IMR-90 (cell line): ENCODE data around the gene UPK1B. TPM values are rescaled to one million over a fixed set of nuclear protein-coding genes. Genes with fewer than 3 reads are reported as not detected.

Experiments
- ATAC-seq: fragments of 200-7000 bp; cut with Tn5 transposase; 2 replicates; pipeline ENCODE4 v1.9.1; 2020; ENCODE audit warnings: low read depth, mild to moderate bottlenecking, moderate library complexity
- BruUV-seq: library from RNA; stranded (reverse); fragments of 400-500 nt; replicated peaks from 2 replicates; lab custom pipeline; 2021; lab: Mats Ljungman, UMichigan
- CTCF ChIA-PET: fragments of 300-600 bp; formaldehyde crosslinking; extraction: SDS; loops from one replicate; lab custom pipeline; 2021; ENCODE audit warnings: antibody characterized with exemption; lab: Yijun Ruan, JAX
- POLR2A ChIA-PET: fragments of 300-600 bp; sonication (Branson Sonifier 250); formaldehyde crosslinking; loops from one replicate; lab custom pipeline; 2022; ENCODE audit warnings: antibody characterized with exemption; ENCODE audit not compliant: unreplicated experiment; lab: Charles Lee
- DNase-seq: peaks from one replicate; pipeline ENCODE4 v3.0.0; 2013
- H2AFZ ChIP-seq: replicated peaks from 2 replicates; pipeline ENCODE3; 2013; ENCODE audit warnings: low read length, mild to moderate bottlenecking; ENCODE audit not compliant: poor library complexity
- H2AK5ac ChIP-seq: 2 replicates; pipeline ENCODE4 v1.6.1; 2013; ENCODE audit warnings: low read depth, low read length, inconsistent platforms
- H2AK9ac ChIP-seq: replicated peaks from 2 replicates; pipeline ENCODE3; 2013; ENCODE audit warnings: mild to moderate bottlenecking, low read depth, low read length, moderate library complexity; ENCODE audit not compliant: poor library complexity
- H2BK120ac ChIP-seq: 2 replicates; pipeline ENCODE4 v1.6.1; 2013; ENCODE audit warnings: low read depth, low read length, inconsistent platforms
- H2BK15ac ChIP-seq: 3 replicates; pipeline ENCODE4 v1.6.1; 2013; ENCODE audit warnings: low read depth, low read length, inconsistent platforms
- H2BK20ac ChIP-seq: 2 replicates; pipeline ENCODE4 v1.6.1; 2013; ENCODE audit warnings: low read depth, mild to moderate bottlenecking, inconsistent platforms, low read length, moderate library complexity
- H2BK5ac ChIP-seq: 2 replicates; pipeline ENCODE4 v1.6.1; 2013; ENCODE audit warnings: mild to moderate bottlenecking, low read depth, low read length, inconsistent platforms; ENCODE audit not compliant: poor library complexity, severe bottlenecking
- H3K14ac ChIP-seq: replicated peaks from 2 replicates; pipeline ENCODE4 v1.6.1; 2013; ENCODE audit warnings: low read depth, low read length, inconsistent platforms
- H3K18ac ChIP-seq: 2 replicates; pipeline ENCODE4 v1.6.1; 2013; ENCODE audit warnings: low read depth, low read length, control low read depth
- H3K23ac ChIP-seq: 2 replicates; pipeline ENCODE4 v1.6.1; 2013; ENCODE audit warnings: low read depth, low read length, inconsistent platforms
- H3K27ac ChIP-seq: 2 replicates; pipeline ENCODE4 v1.5.1; 2013; ENCODE audit warnings: mild to moderate bottlenecking, control low read depth, low read length; ENCODE audit not compliant: insufficient read depth
- H3K27me3 ChIP-seq: 2 replicates; pipeline ENCODE4 v1.6.1; 2013; ENCODE audit warnings: low read length; ENCODE audit not compliant: control insufficient read depth, insufficient read depth
- H3K36me3 ChIP-seq: 2 replicates; pipeline ENCODE4 v1.6.1; 2013; ENCODE audit warnings: low read length, mixed read lengths; ENCODE audit not compliant: control insufficient read depth, insufficient read depth
- H3K4ac ChIP-seq: 2 replicates; pipeline ENCODE4 v1.6.1; 2013; ENCODE audit warnings: low read depth, low read length, inconsistent platforms
- H3K4me1 ChIP-seq: 2 replicates; pipeline ENCODE4 v1.6.1; 2013; ENCODE audit warnings: low read length, mixed read lengths; ENCODE audit not compliant: control insufficient read depth, insufficient read depth
- H3K4me2 ChIP-seq: 2 replicates; pipeline ENCODE4 v1.6.1; 2013; ENCODE audit warnings: low read depth, mild to moderate bottlenecking, control low read depth, low read length, moderate library complexity
- H3K4me3 ChIP-seq: 2 replicates; pipeline ENCODE4 v1.5.1; 2013; ENCODE audit warnings: low read depth, mild to moderate bottlenecking, control low read depth, low read length, moderate library complexity; ENCODE audit not compliant: insufficient read depth
- H3K56ac ChIP-seq: 2 replicates; pipeline ENCODE4 v1.6.1; 2013; ENCODE audit warnings: low read length, inconsistent platforms; ENCODE audit not compliant: insufficient read depth; ENCODE audit errors: extremely low read depth
- H3K79me1 ChIP-seq, 2 experiments: 2 replicates each; pipeline ENCODE4 v1.6.1; 2013; ENCODE audit warnings: low read length in 2 of 2, inconsistent platforms in 1 of 2, low read depth in 1 of 2
- H3K9ac ChIP-seq: 2 replicates; pipeline ENCODE4 v1.6.1; 2013; ENCODE audit warnings: low read depth, low read length, control low read depth
- H3K9me1 ChIP-seq: 2 replicates; pipeline ENCODE4 v1.6.1; 2013; ENCODE audit warnings: low read length, inconsistent platforms; ENCODE audit not compliant: insufficient read depth
- H3K9me3 ChIP-seq: 2 replicates; pipeline ENCODE4 v1.6.1; 2013; ENCODE audit warnings: low read length; ENCODE audit not compliant: control insufficient read depth, insufficient read depth
- H4K20me1 ChIP-seq: 2 replicates; pipeline ENCODE4 v1.6.1; 2013; ENCODE audit warnings: low read length, inconsistent platforms; ENCODE audit not compliant: insufficient read depth
- H4K5ac ChIP-seq: 2 replicates; pipeline ENCODE4 v1.6.1; 2013; ENCODE audit warnings: mild to moderate bottlenecking, low read depth, low read length, control low read depth
- H4K8ac ChIP-seq, 2 experiments: 2 replicates each; pipeline ENCODE4 v1.6.1; 2013; ENCODE audit warnings: low read depth in 2 of 2, low read length in 2 of 2, control low read depth in 1 of 2, inconsistent platforms in 1 of 2
- H4K91ac ChIP-seq: 2 replicates; pipeline ENCODE4 v1.6.1; 2013; ENCODE audit warnings: low read depth, low read length, inconsistent platforms; ENCODE audit not compliant: insufficient read depth
- BHLHE40 ChIP-seq: fragments of 150-350 bp; IDR thresholded peaks from 2 replicates; pipeline ENCODE4 v1.6.1; 2016; ENCODE audit warnings: mild to moderate bottlenecking, low read depth, low read length
- CEBPB ChIP-seq: IDR thresholded peaks from 2 replicates; pipeline ENCODE4 v1.6.1; 2012; ENCODE audit warnings: low read depth, low read length, improper control_type of control experiment
- CHD1 ChIP-seq: IDR thresholded peaks from 2 replicates; pipeline ENCODE4 v1.6.1; 2012; ENCODE audit warnings: low read depth, low read length, improper control_type of control experiment
- ELK1 ChIP-seq: fragments of 150-350 bp; IDR thresholded peaks from 2 replicates; pipeline ENCODE4 v1.6.1; 2016; ENCODE audit warnings: low read depth, mild to moderate bottlenecking, low read length, moderate library complexity, borderline replicate concordance
- FOS ChIP-seq: fragments of 150-350 bp; IDR thresholded peaks from 2 replicates; pipeline ENCODE4 v1.6.1; 2016; ENCODE audit warnings: low read depth, low read length
- MAFK ChIP-seq: IDR thresholded peaks from 2 replicates; pipeline ENCODE4 v1.6.1; 2012; ENCODE audit warnings: low read depth, low read length, improper control_type of control experiment
- MAZ ChIP-seq: IDR thresholded peaks from 2 replicates; pipeline ENCODE4 v1.6.1; 2012; ENCODE audit warnings: low read depth, mild to moderate bottlenecking, low read length, improper control_type of control experiment, moderate library complexity, borderline replicate concordance
- MXI1 ChIP-seq: IDR thresholded peaks from 2 replicates; pipeline ENCODE4 v1.6.1; 2012; ENCODE audit warnings: low read depth, mild to moderate bottlenecking, low read length, moderate library complexity, borderline replicate concordance
- NFE2L2 ChIP-seq: fragments of 150-350 bp; IDR thresholded peaks from 2 replicates; pipeline ENCODE4 v1.6.1; 2016; ENCODE audit warnings: low read depth, mild to moderate bottlenecking, low read length
- POLR2A ChIP-seq: IDR thresholded peaks from 2 replicates; pipeline ENCODE4 v1.6.1; 2012; ENCODE audit warnings: mild to moderate bottlenecking, low read depth, low read length
- RAD21 ChIP-seq: IDR thresholded peaks from 2 replicates; pipeline ENCODE4 v1.6.1; 2012; ENCODE audit warnings: low read length, improper control_type of control experiment
- RCOR1 ChIP-seq: IDR thresholded peaks from 2 replicates; pipeline ENCODE4 v1.6.1; 2012; ENCODE audit warnings: mild to moderate bottlenecking, low read length, improper control_type of control experiment; ENCODE audit not compliant: insufficient replicate concordance
- RFX5 ChIP-seq: IDR thresholded peaks from 2 replicates; pipeline ENCODE4 v1.8.0; 2012; ENCODE audit warnings: low read depth, mild to moderate bottlenecking, low read length, moderate library complexity
- USF2 ChIP-seq: fragments of 150-350 bp; IDR thresholded peaks from 2 replicates; pipeline ENCODE4 v1.6.1; 2017; ENCODE audit warnings: mild to moderate bottlenecking, antibody characterized with exemption, low read length, low read depth
- WGBS, 2 experiments: methylation state at CpG; one replicate each; pipeline versions ENCODE4 v1.1.5 to v1.1.7; 2013; ENCODE audit warnings: missing lambda C conversion rate in 2 of 2; ENCODE audit not compliant: insufficient read length in 1 of 2; ENCODE audit errors: extremely low coverage in 2 of 2; 5-methylcytosine and 5-hydroxymethylcytosine counted together
- dilution Hi-C: fragments of 300-500 bp; cut with HindIII; formaldehyde crosslinking; loops from one replicate; pipeline ENCODE4 v1.14.3; 2018; ENCODE audit warnings: low sequenced_read_pairs; ENCODE audit not compliant: unreplicated experiment
- in situ Hi-C: fragments of 300-500 bp; cut with MboI; formaldehyde crosslinking; loops from 3 replicates; pipeline ENCODE4 v1.14.3; 2019; ENCODE audit warnings: low sequenced_read_pairs, inconsistent platforms, mixed read lengths
- intact Hi-C: fragments of 100-400 bp; cut with micrococcal nuclease; formaldehyde crosslinking; loops from 2 replicates; pipeline ENCODE4 v1.10.0; 2022
- polyA plus RNA-seq, 3 experiments: library from polyadenylated mRNA; depleted of rRNA; stranded (reverse); fragments of >200 nt; gene quantifications; 2 replicates each; pipeline ENCODE4 v1.2.3, GENCODE V29; 2012; ENCODE audit warnings: low replicate concordance in 1 of 3
- total RNA-seq: library from RNA; depleted of rRNA; stranded (reverse); fragments of >200 nt; gene quantifications from 2 replicates; pipeline ENCODE4 v1.2.3, GENCODE V29; 2012
- TF ChIP-seq, protein P1 (sequence below): conservative IDR thresholded peaks from 2 replicates; pipeline ENCODE4 v1.5.1; 2012; ENCODE audit warnings: mild to moderate bottlenecking, low read depth, low read length, improper control_type of control experiment

Gene UPK1B
- total and polyA plus RNA-seq, 2 of the 4 experiments (the other 2 are of a cell fraction): 0.36 to 0.55 TPM

DNA sequence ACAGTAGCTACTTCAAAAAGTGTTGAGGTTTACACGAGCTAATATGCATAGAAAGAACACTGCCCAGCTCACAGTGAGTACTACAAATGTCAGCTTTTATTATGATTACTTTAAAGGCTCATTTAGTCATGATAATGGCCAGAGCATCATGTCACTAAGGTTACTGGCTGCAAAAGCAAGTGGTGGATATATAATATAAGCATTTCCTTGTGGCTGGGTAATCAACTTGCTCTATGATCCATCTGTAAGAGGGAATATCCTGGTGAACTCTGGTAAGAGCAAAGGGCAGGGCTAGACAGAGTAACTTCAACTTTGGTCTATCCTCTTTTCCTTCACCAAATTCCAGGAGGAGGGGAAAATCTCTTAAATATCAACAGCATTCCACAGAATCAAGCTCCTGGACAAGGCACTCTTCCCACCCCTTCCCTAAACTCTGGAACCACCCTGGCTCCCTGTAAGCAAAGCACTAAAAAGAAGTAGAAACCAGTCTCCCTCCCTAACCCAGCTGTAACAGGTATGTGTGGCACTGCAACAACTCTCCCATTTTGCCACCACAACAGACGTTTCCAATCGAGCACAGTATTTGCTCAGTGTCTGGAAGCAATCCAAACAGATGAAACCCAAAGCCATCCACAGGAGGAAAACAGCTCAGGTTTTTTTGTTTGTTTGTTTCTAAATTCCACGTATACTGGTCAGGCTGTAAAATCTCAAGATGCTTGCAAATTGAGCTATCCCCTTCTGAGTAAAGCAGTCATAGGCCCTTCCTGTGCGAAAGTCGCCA is 53.9 kb downstream of the UPK1B start:
- POLR2A ChIA-PET: interaction anchor here (0.6 kb wide), 1 partner anchor 12 kb away, joined by 8 read pairs; no protein-coding TSS in a partner anchor
- H3K4me2 ChIP-seq: no peak overlapping the region
- no peak overlapping the region for H3K4me3 ChIP-seq
- no peak overlapping the region for H3K14ac ChIP-seq
- no peak overlapping the region for H4K91ac ChIP-seq
- no peaks in the 10 kb centered on the region for H3K27me3 ChIP-seq
- no peak overlapping the region for H2AFZ ChIP-seq
- intact Hi-C loops (loop anchor here (5.0 kb wide), 2 partner anchors 35 to 130 kb away; no protein-coding TSS in a partner anchor), dilution Hi-C loops (no loop called here), in situ Hi-C loops (no loop called here)
- no peak overlapping the region for H2AK5ac ChIP-seq
- H3K27ac ChIP-seq: no peak overlapping the region
- no peak overlapping the region for H2BK20ac ChIP-seq
- H3K4me1 ChIP-seq: peaks cover 13% of the 10 kb centered on the region
- no CpG with 5 or more reads among the region's 6 CpGs for WGBS, 2 experiments
- BruUV-seq: no TSS peak
- no peak overlapping the region for H2BK5ac ChIP-seq
- H4K5ac ChIP-seq: no peak overlapping the region
- no peak for TF ChIP-seq MXI1
- TF ChIP-seq, protein P1, sequence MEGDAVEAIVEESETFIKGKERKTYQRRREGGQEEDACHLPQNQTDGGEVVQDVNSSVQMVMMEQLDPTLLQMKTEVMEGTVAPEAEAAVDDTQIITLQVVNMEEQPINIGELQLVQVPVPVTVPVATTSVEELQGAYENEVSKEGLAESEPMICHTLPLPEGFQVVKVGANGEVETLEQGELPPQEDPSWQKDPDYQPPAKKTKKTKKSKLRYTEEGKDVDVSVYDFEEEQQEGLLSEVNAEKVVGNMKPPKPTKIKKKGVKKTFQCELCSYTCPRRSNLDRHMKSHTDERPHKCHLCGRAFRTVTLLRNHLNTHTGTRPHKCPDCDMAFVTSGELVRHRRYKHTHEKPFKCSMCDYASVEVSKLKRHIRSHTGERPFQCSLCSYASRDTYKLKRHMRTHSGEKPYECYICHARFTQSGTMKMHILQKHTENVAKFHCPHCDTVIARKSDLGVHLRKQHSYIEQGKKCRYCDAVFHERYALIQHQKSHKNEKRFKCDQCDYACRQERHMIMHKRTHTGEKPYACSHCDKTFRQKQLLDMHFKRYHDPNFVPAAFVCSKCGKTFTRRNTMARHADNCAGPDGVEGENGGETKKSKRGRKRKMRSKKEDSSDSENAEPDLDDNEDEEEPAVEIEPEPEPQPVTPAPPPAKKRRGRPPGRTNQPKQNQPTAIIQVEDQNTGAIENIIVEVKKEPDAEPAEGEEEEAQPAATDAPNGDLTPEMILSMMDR: no peak
- TF ChIP-seq FOS: no peak
- no peak for TF ChIP-seq MAFK
- TF ChIP-seq RFX5: no peak
- TF ChIP-seq MAZ: no peak
- TF ChIP-seq RAD21: no peak
- no peak for TF ChIP-seq CEBPB
- TF ChIP-seq NFE2L2: no peak
- no peak for TF ChIP-seq POLR2A
- no peak for TF ChIP-seq USF2
- no peak for TF ChIP-seq BHLHE40
- no peak for TF ChIP-seq CHD1
- TF ChIP-seq RCOR1: no peak
- no peak for TF ChIP-seq ELK1
- H4K20me1 ChIP-seq: no peaks in the 10 kb centered on the region
- ATAC-seq: peak; percentile 45
- CTCF ChIA-PET: interaction anchor here (0.6 to 1.0 kb wide), 5 partner anchors 10 to 1813 kb away, joined by 3 to 5 read pairs (median 4); partner anchors contain the start of genes B4GALT4 and TEX55
- no peak for DNase-seq
- H2BK15ac ChIP-seq: no peak overlapping the region
- H3K4ac ChIP-seq: no peak overlapping the region
- H3K36me3 ChIP-seq: peaks cover 47% of the 10 kb centered on the region
- no peak overlapping the region for H4K8ac ChIP-seq
- H2AK9ac ChIP-seq: no peak overlapping the region
- no peaks in the 10 kb centered on the region for H3K9me3 ChIP-seq
- no peak overlapping the region for H3K9ac ChIP-seq
- peak overlapping the region; percentile 51; the same call in 1 of the 2 replicates for H3K23ac ChIP-seq
- no peak overlapping the region for H2BK120ac ChIP-seq
- peaks cover 34 to 35% of the 10 kb centered on the region in 2 experiments for H3K79me1 ChIP-seq
- H3K18ac ChIP-seq: no peak overlapping the region
- H3K9me1 ChIP-seq: peaks cover 13% of the 10 kb centered on the region
- no peak overlapping the region for H3K56ac ChIP-seq
